Activated T-helper 1 cell treated with anti-CD3 and anti-CD28 coated beads, Interleukin-12 subunit alpha, Interleukin-12 subunit beta, Interleukin-2, Interleukin-4 antibody, amounts not matched to agents 30 ng/mL and 10 ng/mL and 1 ng/mL, durations not matched to agents 14 hours and 24 hours and 36 hours (primary cell): Measurements from ENCODE around the gene DOK7. TPM values are rescaled to one million over a fixed set of nuclear protein-coding genes. Genes with fewer than 3 reads are reported as not detected.
"Not testable (repeated sequence)": the region's sequence is repeated elsewhere in the genome, so short reads cannot be mapped to it uniquely, and the experiment has no call there.

ENCODE experiments used
- DNase-seq: peaks from one replicate; pipeline ENCODE4 v3.0.0; 2021; ENCODE audit warnings: low spot score
- H3K27ac Mint-ChIP-seq: one replicate; pipeline ENCODE4 v1.8.0; 2021; ENCODE audit warnings: mild to moderate bottlenecking, mixed read lengths
- H3K27me3 Mint-ChIP-seq: one replicate; pipeline ENCODE4 v1.8.0; 2022; ENCODE audit warnings: mild to moderate bottlenecking, moderate library complexity, mixed read lengths; ENCODE audit not compliant: insufficient read depth
- H3K36me3 Mint-ChIP-seq: one replicate; pipeline ENCODE4 v1.8.0; 2021; ENCODE audit warnings: low read depth, mixed read lengths
- H3K4me1 Mint-ChIP-seq: one replicate; pipeline ENCODE4 v1.8.0; 2021; ENCODE audit warnings: low read depth, mixed read lengths
- H3K4me3 Mint-ChIP-seq: one replicate; pipeline ENCODE4 v1.8.0; 2021; ENCODE audit warnings: mild to moderate bottlenecking, moderate library complexity, mixed read lengths
- H3K9me3 Mint-ChIP-seq: one replicate; pipeline ENCODE4 v1.8.0; 2021; ENCODE audit warnings: mixed read lengths
- intact Hi-C: fragments of 100-400 bp; cut with micrococcal nuclease; formaldehyde crosslinking; loops from one replicate; pipeline ENCODE4 v1.15.1; 2024
- total RNA-seq: library from RNA; stranded (reverse); gene quantifications from 2 replicates; pipeline ENCODE4 v1.2.3, GENCODE V29; 2022

The DOK7 gene
- total RNA-seq, 1 donor from 2014 or later = not detected

GRCh38 chr4:3527914-3528876, 65.1 kb downstream of the DOK7 start:
- intact Hi-C loops = no loop called here
- Mint-ChIP-seq H3K4me1 (peaks cover 23% of the 10 kb centered on the region), H3K27me3 (no peaks in the 10 kb centered on the region), H3K36me3 (peaks cover 8% of the 10 kb centered on the region), H3K27ac (no peak overlapping the region), H3K4me3 (no peak overlapping the region), H3K9me3 (no peaks in the 10 kb centered on the region)
- DNase-seq = no peak

- peaks cover 8% of the 10 kb centered on the region for H3K36me3 Mint-ChIP-seq
- DNase-seq = no peak
- no peak overlapping the region for H3K27ac Mint-ChIP-seq
- intact Hi-C loops = no loop called here
- peaks cover 23% of the 10 kb centered on the region for H3K4me1 Mint-ChIP-seq
- H3K27me3 Mint-ChIP-seq = peaks cover 5% of the 10 kb centered on the region
- no peaks in the 10 kb centered on the region for H3K9me3 Mint-ChIP-seq
- H3K4me3 Mint-ChIP-seq = peak overlapping the region; percentile 31
These were observed 66.3 kb downstream of the DOK7 start for GRCh38 chr4:3529363-3529762.

- no peak overlapping the region for H3K27ac Mint-ChIP-seq
- peaks cover 8% of the 10 kb centered on the region for H3K36me3 Mint-ChIP-seq
- peak overlapping the region; percentile 99 for H3K4me3 Mint-ChIP-seq
- H3K27me3 Mint-ChIP-seq = peaks cover 8% of the 10 kb centered on the region
- DNase-seq = no peak
- H3K4me1 Mint-ChIP-seq = peaks cover 23% of the 10 kb centered on the region
- H3K9me3 Mint-ChIP-seq = peaks cover under 1% of the 10 kb centered on the region
- intact Hi-C loops = no loop called here
These were observed 66.9 kb downstream of the DOK7 start for GRCh38 chr4:3530051-3530450.

- H3K36me3 Mint-ChIP-seq = peaks cover 8% of the 10 kb centered on the region
- peaks cover 10% of the 10 kb centered on the region for H3K27me3 Mint-ChIP-seq
- peak overlapping the region; percentile 99 for H3K4me3 Mint-ChIP-seq
- intact Hi-C loops = no loop called here
- H3K27ac Mint-ChIP-seq = no peak overlapping the region
- H3K9me3 Mint-ChIP-seq = peaks cover 5% of the 10 kb centered on the region
- peaks cover 23% of the 10 kb centered on the region for H3K4me1 Mint-ChIP-seq
- DNase-seq = no peak
These were observed 67.7 kb downstream of the DOK7 start for GRCh38 chr4:3530663-3531254.

- Mint-ChIP-seq H3K4me3 (peak overlapping the region; percentile 99), H3K27me3 (peaks cover 10% of the 10 kb centered on the region), H3K4me1 (peaks cover 23% of the 10 kb centered on the region), H3K9me3 (peaks cover 5% of the 10 kb centered on the region), H3K27ac (peak overlapping the region; percentile 44), H3K36me3 (peaks cover 8% of the 10 kb centered on the region)
- DNase-seq = no peak
- intact Hi-C loops = no loop called here
These were observed 68.3 kb downstream of the DOK7 start for GRCh38 chr4:3531318-3531878.

- peak; percentile 83 for DNase-seq
- peaks cover 23% of the 10 kb centered on the region for H3K4me1 Mint-ChIP-seq
- H3K4me3 Mint-ChIP-seq = peak within 1 kb of the TSS; percentile 99
- peaks cover 8% of the 10 kb centered on the region for H3K36me3 Mint-ChIP-seq
- peak within 1 kb of the TSS; percentile 95 for H3K27ac Mint-ChIP-seq
- intact Hi-C loops = loop anchor here (1.0 kb wide), 1 partner anchor 458 kb away; the partner anchor contains the start of genes HTT and HTT-AS
- peaks cover 10% of the 10 kb centered on the region for H3K27me3 Mint-ChIP-seq
- peaks cover 5% of the 10 kb centered on the region for H3K9me3 Mint-ChIP-seq
These were observed 69.0 kb downstream of the DOK7 start, which contains the start of gene LRPAP1 for GRCh38 chr4:3531879-3532750. Gene LRPAP1 (minus strand): TSS chr4:3532422. CDS start chr4:3532412, 10 bp downstream.

GRCh38 chr4:3532751-3533422, 69.8 kb downstream of the DOK7 start:
- intact Hi-C loops = loop anchor here (1.0 kb wide), 1 partner anchor 459 kb away; the partner anchor contains the start of genes HTT and HTT-AS
- peaks cover 8% of the 10 kb centered on the region for H3K36me3 Mint-ChIP-seq
- DNase-seq = no peak
- peaks cover 5% of the 10 kb centered on the region for H3K9me3 Mint-ChIP-seq
- H3K27me3 Mint-ChIP-seq = peaks cover 10% of the 10 kb centered on the region
- peak overlapping the region; percentile 99 for H3K4me3 Mint-ChIP-seq
- H3K27ac Mint-ChIP-seq = peak overlapping the region; percentile 95
- H3K4me1 Mint-ChIP-seq = peaks cover 23% of the 10 kb centered on the region

- peaks cover 10% of the 10 kb centered on the region for H3K27me3 Mint-ChIP-seq
- H3K9me3 Mint-ChIP-seq = peaks cover 5% of the 10 kb centered on the region
- intact Hi-C loops = no loop called here
- peaks cover 8% of the 10 kb centered on the region for H3K36me3 Mint-ChIP-seq
- H3K4me1 Mint-ChIP-seq = peaks cover 23% of the 10 kb centered on the region
- no peak overlapping the region for H3K27ac Mint-ChIP-seq
- peak overlapping the region; percentile 44 for H3K4me3 Mint-ChIP-seq
- no peak for DNase-seq
These were observed 70.3 kb downstream of the DOK7 start for GRCh38 chr4:3533423-3533820.

GRCh38 chr4:3535812-3536211, 72.7 kb downstream of the DOK7 start:
- DNase-seq, H3K9me3 Mint-ChIP-seq, H3K4me3 Mint-ChIP-seq, H3K36me3 Mint-ChIP-seq, H3K27ac Mint-ChIP-seq, intact Hi-C loops: not testable (repeated sequence)
- H3K27me3 Mint-ChIP-seq = peaks cover 10% of the 10 kb centered on the region
- peaks cover 16% of the 10 kb centered on the region for H3K4me1 Mint-ChIP-seq

GRCh38 chr4:3538906-3539305, 75.8 kb downstream of the DOK7 start:
- DNase-seq, H3K27me3 Mint-ChIP-seq, H3K27ac Mint-ChIP-seq, H3K4me1 Mint-ChIP-seq, intact Hi-C loops, H3K9me3 Mint-ChIP-seq, H3K4me3 Mint-ChIP-seq, H3K36me3 Mint-ChIP-seq: not testable (repeated sequence)

- H3K36me3 Mint-ChIP-seq, H3K4me3 Mint-ChIP-seq, H3K27ac Mint-ChIP-seq, H3K4me1 Mint-ChIP-seq, H3K27me3 Mint-ChIP-seq, DNase-seq, intact Hi-C loops, H3K9me3 Mint-ChIP-seq: not testable (repeated sequence)
These were observed 80.3 kb downstream of the DOK7 start for GRCh38 chr4:3543415-3543814.
